HL-60 (cell line): ENCODE results near the gene MAGEC3.

Experiments used
- DNase-seq, 2 experiments: peaks; one replicate each; pipeline ENCODE4 v3.0.0-alpha.2; 2010 to 2020; ENCODE audit warnings: low read depth in 1 of 2, low spot score in 1 of 2
- H3K27ac ChIP-seq: fragments of 250-450 bp; sonication (Bioruptor Pico); replicated peaks from 2 replicates; pipeline ENCODE4 v1.5.1; 2020; ENCODE audit warnings: mild to moderate bottlenecking, moderate library complexity
- H3K27me3 ChIP-seq: fragments of 250-450 bp; sonication (Bioruptor Pico); 2 replicates; pipeline ENCODE4 v1.5.1; 2021; ENCODE audit warnings: mild to moderate bottlenecking, moderate library complexity; ENCODE audit not compliant: insufficient read depth, poor library complexity, severe bottlenecking
- H3K4me3 ChIP-seq: replicated peaks from 2 replicates; pipeline ENCODE4 v1.5.1; 2011; ENCODE audit warnings: mild to moderate bottlenecking, control low read depth, low read length; ENCODE audit not compliant: insufficient read depth
- CTCF ChIP-seq: IDR thresholded peaks from one replicate; pipeline ENCODE4 v1.5.1; 2011; ENCODE audit warnings: low read length, control low read depth, inconsistent platforms; ENCODE audit not compliant: insufficient read depth
- GABPA ChIP-seq: IDR thresholded peaks from 2 replicates; pipeline ENCODE4 v1.6.1; 2012; ENCODE audit warnings: low read depth
- POLR2AphosphoS5 ChIP-seq: IDR thresholded peaks from 2 replicates; pipeline ENCODE4 v1.6.1; 2012; ENCODE audit warnings: low read depth
- REST ChIP-seq: IDR thresholded peaks from 2 replicates; pipeline ENCODE4 v1.6.1; 2012; ENCODE audit warnings: low read depth; ENCODE audit not compliant: insufficient replicate concordance
- SPI1 ChIP-seq: IDR thresholded peaks from 2 replicates; pipeline ENCODE4 v1.6.1; 2012; ENCODE audit warnings: low read depth, mild to moderate bottlenecking, borderline replicate concordance
- long read RNA-seq: library from polyadenylated mRNA; unstranded; transcript quantifications from one replicate; pipeline ENCODE4 v2.0.0, GENCODE V29; 2020

MAGEC3 gene
- long read RNA-seq = 0 reads

GRCh38 chrX:141838016-141838415 is at the start of gene MAGEC3:
Gene MAGEC3, plus strand, starts transcription at chrX:141838316. Its CDS starts 0 bp downstream, at chrX:141838316.
- no peak within 1 kb of the TSS for H3K4me3 ChIP-seq
- TF ChIP-seq GABPA (no peak), SPI1 (no peak), POLR2AphosphoS5 (no peak), CTCF (no peak), REST (no peak)
- DNase-seq = no peak
- H3K27me3 ChIP-seq = no peaks in the 10 kb centered on the region
- H3K27ac ChIP-seq = no peak within 1 kb of the TSS

GRCh38 chrX:141791856-141792255 is 46.3 kb upstream of the MAGEC3 start:
- DNase-seq = no peak
- Histone ChIP-seq H3K27me3 (no peaks in the 10 kb centered on the region), H3K27ac (no peak overlapping the region), H3K4me3 (no peak overlapping the region)
- no peak for TF ChIP-seq SPI1
- no peak for TF ChIP-seq CTCF
- TF ChIP-seq GABPA = no peak
- no peak for TF ChIP-seq REST
- TF ChIP-seq POLR2AphosphoS5 = no peak

- Histone ChIP-seq H3K27me3 (no peaks in the 10 kb centered on the region), H3K4me3 (no peak overlapping the region), H3K27ac (no peak overlapping the region)
- TF ChIP-seq REST (peak; percentile 54), SPI1 (no peak)
- no peak for DNase-seq
These were observed 26.7 kb upstream of the MAGEC3 start for GRCh38 chrX:141811438-141811837.
